DND-41 (cell line): ENCODE results near the gene PRRC2B.

ENCODE experiments used
- CTCF ChIP-seq: IDR thresholded peaks from 2 replicates; pipeline ENCODE4 v1.5.1; 2012; ENCODE audit warnings: borderline replicate concordance, low read length, moderate library complexity, mild to moderate bottlenecking; ENCODE audit not compliant: poor library complexity, severe bottlenecking; ENCODE audit errors: extremely low read depth
- EZH2 ChIP-seq: IDR thresholded peaks from 3 replicates; pipeline ENCODE4 v1.6.1; 2012; ENCODE audit warnings: borderline replicate concordance, low read depth, mild to moderate bottlenecking, moderate library complexity, low read length, inconsistent platforms; ENCODE audit not compliant: severe bottlenecking

GRCh38 chr9:131403493-131403773 is 9.5 kb downstream of the PRRC2B start:
- TF ChIP-seq CTCF: no peak
- TF ChIP-seq EZH2: no peak
